HG02943 (cell line): ENCODE data around the gene FOXC2.

Experiments used
- ATAC-seq: cut with Tn5 transposase; IDR thresholded peaks from one replicate; pipeline ENCODE4 v1.9.1; 2021; ENCODE audit warnings: mild to moderate bottlenecking, low read depth, moderate library complexity; ENCODE audit not compliant: unreplicated experiment

FOXC2 gene

DNA sequence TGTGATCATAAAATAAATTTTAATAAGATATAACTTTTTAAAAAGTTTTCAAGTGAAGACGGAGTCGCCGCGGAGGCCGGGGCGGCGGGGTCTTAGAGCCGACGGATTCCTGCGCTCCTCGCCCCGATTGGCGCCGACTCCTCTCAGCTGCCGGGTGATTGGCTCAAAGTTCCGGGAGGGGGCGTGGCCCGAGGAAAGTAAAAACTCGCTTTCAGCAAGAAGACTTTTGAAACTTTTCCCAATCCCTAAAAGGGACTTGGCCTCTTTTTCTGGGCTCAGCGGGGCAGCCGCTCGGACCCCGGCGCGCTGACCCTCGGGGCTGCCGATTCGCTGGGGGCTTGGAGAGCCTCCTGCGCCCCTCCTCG lies at the start of gene FOXC2:
FOXC2 (plus strand) TSS at position 229 of the 365 bp plus-strand sequence. CDS start 507 bp downstream, outside the sequence.
- no peak for ATAC-seq

DNA sequence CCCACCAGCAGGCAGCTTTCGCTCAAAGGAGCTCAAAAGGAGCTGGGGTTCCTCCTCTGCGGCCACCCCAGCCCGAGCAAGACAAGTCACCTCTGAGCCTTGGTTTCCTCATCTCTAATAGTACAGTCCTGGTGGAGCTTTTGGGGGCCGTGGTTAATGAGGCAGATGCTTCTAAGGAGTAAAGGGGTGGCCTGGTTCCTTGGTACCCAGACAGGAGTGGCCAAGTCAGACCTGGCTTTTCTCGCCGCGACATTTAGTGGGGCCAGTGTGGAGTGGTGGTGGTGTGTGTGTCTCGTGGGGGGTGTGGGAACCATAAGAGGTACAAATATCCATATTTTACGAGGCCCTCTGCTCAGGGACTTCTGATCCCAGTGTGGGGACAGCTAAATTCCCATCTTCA lies 49.6 kb upstream of the FOXC2 start:
- ATAC-seq: no peak

DNA sequence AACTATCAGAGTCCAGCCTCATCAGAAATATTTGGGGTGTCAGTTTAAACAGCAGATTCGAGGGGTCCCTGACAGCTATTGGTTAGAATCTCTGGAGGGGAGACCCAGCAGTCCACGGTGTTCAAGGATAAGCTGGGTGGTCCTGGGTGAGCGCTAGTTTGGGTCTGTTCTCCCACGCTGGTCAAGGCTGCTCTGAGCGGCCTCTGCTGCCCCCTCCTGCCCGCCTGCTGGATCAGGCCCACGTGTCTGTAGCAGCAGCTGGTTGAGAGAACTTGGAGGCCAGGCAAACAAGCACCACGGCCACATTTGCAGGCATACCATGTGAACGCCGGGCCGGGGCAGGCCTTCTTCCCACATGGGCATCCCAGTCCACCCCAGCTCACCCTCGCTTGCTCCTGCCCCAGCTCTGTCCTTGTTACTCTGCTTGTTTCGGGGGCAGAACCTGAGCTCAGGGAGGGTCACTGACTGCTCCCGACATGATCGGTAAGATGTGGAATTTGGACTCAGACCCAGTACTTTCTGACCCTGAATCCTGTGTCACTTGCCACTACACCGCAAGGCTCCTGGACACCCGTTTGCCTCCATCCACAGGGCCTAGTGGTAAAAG lies 48.9 kb upstream of the FOXC2 start:
- no peak for ATAC-seq

DNA sequence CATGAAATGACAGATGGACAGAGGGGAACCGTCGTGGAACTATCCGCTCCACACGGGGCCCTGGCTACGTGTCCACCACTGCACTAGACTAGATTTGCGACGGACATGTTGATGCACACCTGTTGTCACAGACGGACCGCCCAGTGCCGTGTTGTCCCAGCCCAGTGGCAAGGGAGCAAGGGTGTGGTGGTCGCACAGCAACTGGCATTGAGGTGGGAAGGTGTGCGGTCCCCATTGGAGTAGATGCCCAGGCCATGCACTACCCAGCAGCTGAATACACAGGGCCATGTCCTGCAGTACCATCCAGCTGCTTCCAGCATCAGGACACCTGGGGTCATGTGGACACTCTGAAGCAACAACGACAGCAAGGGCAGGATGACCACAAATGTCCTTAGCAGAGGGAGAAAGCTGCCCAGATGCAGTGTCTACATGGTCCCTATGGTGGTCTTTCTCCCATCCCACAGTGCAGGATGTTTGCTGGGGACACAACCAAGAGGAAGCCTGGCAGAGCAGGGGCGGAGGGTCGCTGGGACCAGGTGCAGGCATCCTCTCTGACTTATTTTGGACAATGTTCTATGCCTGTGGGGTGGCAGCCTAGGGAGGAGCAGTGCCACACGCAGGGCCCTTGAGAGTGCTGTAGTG lies 47.5 kb upstream of the FOXC2 start:
- ATAC-seq: no peak

DNA sequence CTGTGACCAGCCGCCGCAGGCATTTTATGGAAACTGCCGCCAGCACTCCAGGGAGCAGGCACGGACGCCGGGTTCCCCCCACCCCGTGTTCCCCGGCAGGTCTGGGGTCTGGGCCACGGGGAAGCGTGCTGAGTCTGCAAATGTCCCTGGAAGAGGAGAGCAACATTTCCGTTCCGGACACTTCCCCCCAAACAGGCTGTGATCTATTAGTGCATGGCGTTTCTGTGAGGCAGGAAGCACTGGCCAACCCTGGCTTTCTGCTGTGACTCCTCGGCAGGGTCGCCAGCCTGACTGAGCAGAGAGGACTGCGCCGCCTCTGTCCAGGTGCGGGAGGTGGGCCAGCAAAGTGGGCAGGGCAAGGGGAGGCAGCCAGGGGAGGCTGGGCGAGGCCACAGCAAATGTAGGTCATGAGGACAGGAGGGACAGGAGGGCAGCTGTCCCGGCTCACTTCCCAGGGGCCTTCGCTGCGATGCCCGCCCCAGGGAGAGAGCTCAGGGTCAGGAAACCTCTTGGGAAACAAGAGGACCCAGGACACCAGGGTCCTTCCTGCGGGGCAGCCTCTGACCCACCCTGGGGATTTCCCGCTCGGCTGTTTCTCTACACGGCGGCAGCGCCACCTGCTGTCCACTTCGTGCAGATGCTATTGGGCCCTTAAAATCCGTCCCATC lies 46.8 kb upstream of the FOXC2 start:
- ATAC-seq: no peak

DNA sequence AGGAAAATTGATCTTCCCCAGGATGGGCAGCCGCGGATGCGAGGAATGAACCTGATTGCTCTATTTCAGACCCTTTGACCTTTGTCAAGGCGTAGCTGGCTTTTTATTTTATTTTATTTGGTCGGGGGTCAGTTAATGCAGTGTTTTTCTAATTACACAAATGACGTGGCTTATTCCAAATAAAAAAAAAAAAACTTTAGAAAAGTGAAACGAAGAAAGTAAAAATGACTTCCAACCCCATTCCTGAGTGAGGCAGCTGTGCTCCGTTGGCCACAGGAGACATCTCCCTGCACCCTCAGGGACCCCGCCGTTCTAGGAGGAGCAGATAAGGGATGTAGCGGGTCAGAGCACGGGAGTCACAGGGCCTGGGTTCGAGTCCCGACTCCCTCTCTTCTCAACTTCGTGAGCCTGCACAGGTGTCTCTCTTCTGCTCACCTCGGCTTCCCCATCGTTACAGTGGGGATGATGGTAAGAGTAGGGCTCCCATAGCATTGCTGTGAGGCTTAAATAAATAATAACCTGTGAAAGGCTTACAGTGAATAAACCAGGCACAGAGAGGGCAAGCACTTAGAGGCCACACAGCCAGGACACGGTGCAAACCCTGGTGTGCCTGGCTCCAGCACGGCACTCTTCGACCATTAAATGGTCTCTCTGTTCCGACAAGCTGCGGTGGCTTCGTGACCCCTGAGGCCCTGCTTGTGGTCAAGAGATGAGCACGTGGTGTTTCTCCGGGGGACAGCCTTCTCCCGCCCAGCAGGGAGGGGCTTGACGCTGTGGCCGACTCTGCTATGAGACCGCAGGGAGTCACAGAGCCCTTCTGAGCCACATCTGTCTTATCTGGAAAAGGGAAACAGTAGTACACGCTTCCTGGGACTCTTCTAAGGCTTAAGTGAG lies 46.1 kb upstream of the FOXC2 start:
- no peak for ATAC-seq

DNA sequence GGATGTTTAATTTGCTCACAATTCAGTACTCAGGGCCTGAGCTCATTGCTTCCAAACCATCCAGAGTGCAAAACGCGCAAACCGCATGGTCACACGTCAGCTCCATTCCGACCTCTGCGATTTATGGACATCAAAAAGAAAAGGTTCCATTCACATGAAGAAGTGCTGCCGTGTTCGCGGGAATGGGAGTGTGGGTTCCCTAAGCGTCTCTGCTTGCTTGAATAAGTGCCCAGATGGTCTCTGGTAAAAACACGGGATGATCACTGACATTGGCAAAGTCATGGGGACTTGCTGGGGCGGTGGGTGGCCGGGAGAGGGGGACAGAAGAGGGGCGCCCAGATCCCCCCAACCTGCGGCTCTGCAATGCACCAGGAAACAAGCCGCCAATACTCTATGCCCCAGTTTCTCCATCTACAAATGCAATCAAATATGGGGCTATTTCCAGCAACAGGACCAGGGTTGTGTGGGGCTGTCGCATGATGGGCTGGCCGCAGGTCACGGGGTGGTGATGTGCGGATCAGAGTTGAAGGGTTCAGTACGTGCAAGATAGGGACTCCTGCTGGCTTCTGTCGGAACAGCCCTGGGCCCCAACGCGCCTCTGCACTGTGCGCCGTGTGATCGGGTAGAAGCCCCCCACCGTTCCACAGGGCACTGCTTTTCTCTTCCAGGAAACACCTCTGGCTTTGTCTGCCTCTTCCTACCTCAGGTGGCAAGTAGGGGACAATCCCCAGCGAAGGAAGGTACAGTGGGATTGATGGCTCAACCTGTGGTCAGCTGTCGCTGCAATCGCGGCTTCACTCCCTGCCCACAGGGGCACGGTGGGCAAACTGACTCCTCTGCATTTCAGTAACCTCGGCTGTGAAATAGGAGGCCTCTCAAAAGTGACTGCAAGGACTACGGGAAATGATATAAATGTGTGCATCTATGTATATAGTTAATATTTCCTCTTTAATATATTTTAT lies 45.1 kb upstream of the FOXC2 start:
- ATAC-seq: no peak

DNA sequence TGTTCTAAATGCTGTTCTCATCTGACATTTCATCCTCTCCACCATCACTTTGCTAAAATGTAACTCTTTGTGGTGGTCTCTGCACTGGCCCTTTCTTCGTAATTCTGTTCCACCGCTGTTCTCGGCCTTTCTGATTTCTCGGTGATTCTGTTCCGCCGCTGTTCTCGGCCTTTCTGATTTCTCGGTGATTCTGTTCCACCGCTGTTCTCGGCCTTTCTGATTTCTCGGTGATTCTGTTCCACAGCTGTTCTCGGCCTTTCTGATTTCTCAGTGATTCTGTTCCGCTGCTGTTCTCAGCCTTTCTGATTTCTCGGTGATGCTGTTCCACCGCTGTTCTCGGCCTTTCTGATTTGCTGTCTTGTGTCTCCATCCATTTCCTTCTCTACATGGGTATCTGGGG lies 44.0 kb upstream of the FOXC2 start:
- no peak for ATAC-seq

DNA sequence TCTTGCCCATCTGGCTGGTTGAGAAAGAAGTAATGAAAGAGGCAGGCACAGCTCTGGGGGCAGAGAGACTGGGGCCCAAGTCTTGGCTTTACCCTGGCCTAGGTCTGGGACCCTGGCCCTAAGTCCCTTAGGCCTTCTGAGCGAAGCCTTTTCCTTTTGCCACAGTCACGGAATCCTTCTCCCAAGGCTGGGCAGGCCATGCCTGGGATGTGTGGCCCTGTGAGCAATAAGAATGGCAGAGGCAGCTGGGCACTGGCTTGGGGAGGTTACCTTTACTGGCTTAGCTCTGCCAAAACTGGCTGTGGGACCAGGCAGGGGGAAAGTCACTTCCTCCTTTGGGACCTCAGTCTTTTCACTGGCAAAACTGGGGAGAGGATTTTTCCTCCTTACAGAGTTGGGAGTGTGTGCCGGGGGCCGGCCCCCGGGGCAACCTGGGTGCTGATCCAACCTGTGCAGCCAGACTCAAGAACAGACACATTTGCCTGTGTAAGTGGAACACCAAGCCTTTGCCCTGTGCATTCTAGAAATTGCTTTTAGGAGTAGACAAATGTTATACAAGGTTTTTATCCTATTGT lies 43.4 kb upstream of the FOXC2 start:
- no peak for ATAC-seq

DNA sequence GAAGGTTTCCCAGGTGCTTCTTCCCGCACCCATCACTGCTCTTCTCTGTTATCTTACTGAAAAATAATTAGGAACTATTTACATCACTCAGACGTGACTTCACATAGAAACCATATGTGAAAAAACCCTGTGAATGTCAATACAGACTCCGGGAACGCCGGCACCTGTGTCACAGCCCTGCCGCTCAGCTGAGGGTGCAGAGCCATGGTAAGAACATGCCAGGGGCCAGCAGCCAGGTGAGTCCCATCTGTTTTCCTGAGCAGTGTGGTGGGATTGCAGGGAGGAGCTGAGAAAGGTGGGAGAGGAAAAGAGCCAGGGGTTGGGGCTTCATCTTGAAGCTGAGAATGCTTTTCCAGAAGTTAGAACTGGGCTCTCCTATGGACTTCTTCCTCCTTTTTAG lies 42.6 kb upstream of the FOXC2 start:
- ATAC-seq: no peak

DNA sequence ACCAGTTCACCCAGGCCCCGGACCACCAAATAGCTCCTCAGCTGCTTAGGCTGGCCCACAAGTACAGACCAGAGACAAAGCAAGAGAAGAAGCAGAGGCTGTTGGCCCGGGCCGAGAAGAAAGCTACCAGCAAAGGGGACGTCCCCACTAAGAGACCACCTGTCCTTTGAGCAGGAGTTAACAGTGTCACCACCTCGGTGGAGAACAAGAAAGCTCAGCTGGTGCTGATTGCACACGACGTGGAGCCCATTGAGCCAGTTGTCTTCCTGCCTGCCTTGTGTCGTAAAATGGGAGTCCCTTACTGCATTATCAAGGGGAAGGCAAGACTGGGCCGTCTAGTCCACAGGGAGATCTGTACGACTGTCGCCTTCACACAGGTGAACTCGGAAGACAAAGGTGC lies 40.9 kb upstream of the FOXC2 start:
- no peak for ATAC-seq

DNA sequence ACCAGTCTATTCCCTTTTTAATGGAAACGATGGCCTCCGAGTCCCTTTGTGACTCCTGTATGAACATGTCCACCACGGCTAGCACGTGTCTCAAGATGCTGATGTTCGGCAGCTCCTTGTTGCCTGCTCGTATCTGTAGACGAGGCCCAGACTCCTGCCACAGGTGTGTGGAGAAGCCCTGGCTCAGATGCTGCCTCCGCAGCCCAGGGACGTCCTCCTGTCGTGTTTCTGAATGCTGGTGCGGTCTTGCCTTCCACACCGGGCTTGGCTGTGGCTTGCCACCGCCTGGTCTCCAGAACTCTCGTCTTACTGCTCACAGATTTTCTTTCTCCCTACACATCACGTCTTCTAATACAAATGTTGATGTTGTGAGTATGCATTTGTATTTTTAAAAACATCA lies 39.3 kb upstream of the FOXC2 start:
- no peak for ATAC-seq

DNA sequence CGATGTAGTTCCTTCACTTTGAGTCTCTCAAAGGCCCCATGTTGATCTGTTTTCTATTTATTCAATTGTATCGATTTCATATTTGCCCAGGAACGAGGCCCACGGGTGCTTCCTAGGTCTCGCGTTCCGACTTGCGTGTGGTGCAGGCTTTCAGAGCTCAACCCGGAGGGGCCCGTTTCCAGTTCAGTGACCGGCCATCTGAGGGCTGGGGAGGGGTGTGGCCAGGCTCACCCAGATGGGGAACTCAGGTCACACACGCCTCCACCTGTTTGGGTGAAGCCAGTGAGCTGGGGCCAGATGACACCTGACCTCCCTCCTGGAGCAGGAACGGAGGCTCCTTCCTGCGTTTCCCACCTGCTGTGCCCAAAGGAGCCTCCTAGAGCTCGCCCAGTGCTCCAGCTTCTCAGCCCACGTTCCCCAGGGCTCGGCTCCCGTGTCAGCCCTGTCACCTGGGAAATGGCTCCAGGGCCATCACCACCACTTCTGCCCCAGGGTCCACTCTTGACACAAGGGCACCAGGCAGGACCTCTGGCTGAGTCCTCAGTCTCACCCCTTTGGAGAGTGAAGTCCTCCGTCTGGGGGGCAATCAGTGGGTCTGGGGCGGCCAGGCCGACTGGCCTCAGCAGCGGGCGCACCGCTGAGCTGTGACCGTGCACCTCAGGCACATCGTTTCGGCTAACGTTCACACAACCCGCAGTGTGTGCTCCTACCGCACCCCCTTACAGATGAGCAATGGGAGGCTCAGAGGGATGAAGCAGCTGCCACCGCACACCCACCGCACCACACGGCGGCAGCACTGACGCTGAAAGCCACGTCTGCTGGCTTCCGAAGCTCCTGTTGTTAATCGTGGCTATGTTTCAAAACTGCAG lies 38.3 kb upstream of the FOXC2 start:
- no peak for ATAC-seq

DNA sequence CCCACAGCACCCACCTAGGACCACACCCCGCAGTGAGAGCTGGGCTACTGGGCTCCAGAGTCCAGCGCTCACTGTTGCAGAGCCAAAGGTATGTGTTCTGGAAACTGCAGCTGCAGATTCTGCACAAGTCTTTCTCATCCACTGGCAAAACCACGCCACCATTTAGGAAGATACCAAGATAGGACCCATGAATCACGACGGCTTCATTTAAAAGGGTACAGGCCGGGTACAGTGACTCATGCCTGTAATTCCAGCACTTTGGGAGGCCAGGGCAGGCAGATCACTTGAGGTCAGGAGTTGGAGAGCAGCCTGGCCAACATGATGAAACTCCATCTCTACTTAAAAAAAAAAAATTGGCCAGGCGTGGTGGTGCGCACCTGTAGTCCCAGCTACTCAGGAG lies 37.5 kb upstream of the FOXC2 start:
- no peak for ATAC-seq

DNA sequence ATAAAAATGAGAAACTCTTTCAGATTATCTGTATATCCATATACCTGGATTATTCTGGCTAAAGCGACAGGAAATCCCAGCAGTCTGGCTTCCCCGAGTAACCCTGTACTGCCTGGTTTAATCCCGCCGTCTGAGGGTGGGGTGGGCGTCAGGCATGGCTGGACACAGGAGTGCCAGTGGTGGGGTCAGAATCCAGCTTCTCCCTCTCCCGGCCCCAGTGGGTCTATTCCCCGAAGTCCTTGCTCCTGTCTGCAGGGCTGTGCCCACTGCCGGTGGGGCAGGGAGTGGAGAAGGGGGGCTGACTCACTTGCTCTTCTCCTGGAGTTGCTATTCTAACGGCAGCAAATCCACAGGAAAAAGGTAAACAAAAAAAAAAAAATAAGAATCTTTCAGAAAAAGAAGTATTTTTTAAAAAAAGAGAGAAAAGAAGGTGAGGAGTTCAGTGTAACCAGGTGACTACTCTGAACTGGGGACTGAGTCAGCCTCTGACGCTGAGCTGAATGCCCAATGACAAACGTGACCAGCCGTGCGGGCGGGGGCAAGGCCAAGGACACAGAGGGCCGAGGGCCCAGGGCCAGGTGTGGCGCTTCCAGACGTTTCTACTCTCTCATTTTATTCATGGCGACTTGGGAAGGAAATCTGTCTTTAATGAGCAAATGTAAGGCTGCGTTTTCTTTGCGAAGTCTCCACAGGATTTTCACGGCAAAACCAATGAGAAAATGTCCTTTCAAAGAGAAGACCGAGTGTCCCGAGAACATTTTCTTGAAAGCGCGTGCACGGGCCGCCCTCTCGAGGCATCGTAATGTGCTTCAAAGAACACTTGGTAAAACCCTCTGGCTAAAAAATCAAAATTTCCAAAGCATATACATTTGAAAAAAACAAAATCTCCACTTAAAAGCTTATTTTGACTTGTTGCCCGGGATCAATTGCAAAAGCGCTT lies 36.1 kb upstream of the FOXC2 start:
- no peak for ATAC-seq

DNA sequence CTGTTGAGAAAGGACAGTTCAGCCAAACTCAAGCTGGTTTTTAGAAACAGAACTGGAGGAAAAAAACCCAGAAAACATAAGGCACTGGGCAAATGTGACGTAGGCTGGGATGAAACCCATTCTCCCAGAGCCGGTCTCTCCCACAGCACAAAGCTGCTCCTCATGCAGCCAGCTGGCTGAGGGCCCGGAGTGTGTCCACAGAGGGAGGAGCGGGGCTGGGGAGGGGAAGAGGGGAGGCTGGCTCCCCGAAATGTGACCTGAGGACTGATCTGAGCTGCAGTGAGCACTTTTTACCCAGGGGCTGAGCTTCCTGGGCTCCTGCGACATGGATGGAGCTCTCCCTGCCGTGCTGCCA lies 35.5 kb upstream of the FOXC2 start:
- ATAC-seq: no peak

DNA sequence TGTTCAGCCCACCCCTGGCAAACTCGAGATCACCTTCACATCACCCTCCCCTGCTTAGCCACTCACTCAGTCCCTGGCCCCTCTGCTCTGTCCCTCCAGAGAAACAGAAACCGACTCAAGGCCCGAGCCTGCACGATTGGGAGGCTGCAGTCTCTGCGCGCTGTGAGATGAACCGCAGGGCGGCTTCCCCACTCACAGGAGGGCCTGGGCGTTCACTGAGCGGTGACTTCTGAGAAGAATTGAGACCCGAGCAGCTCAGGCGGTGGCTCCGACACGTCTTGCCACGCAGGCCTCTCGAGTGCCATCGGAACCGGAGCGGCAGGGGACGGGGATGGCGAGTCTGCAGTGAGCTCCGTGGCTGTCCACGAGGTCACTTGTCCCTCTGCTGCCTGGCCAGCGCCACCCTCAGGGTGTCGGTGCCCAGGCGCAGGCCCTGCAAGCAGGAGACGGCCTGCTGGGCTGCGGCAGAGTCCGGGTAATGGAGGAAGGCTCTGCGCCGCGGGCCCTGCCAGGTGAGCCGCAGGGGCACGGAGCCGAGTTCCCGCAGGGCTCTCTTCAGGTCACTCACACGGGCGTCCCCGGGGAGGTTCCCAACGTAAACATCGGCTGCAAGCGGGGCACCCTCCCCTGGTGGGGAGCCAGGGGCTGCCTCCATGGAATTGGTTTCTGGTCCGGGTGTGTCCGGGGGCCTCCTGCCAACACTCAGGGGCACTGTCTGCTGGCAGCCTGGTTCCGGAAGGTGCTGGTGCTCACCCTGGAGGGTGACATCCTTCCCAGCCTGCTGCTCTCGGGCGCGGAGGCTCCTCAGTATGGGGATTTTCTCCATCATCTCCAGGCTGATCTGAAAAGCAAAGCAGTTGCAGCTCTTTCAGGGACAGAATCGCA lies 34.7 kb upstream of the FOXC2 start:
- no peak for ATAC-seq
